H1 (cell line): ENCODE results near the gene SLC25A30. TPM values are rescaled to one million over a fixed set of nuclear protein-coding genes. Genes with fewer than 3 reads are reported as not detected.

Experiments used
- CTCF ChIA-PET: fragments of 300-600 bp; sonication (Branson Sonifier 250); formaldehyde crosslinking; loops from one replicate; lab custom pipeline; 2021; ENCODE audit not compliant: partially characterized antibody; lab: Charles Lee
- POLR2A ChIA-PET: fragments of 300-600 bp; sonication (Branson Sonifier 250); formaldehyde crosslinking; loops from one replicate; lab custom pipeline; 2021; ENCODE audit warnings: inconsistent platforms; ENCODE audit not compliant: partially characterized antibody; lab: Charles Lee
- DNase-seq, 2 experiments: peaks; one replicate each; pipeline versions ENCODE4 v3.0.0 to v3.0.0-alpha.2; 2010 to 2022; ENCODE audit warnings: low spot score in 2 of 2, low read depth in 1 of 2, mixed read lengths in 1 of 2
- FAIRE-seq: peaks from 2 replicates; lab custom pipeline; 2011; peaks lifted over from hg19 to GRCh38; lab: Jason Lieb, UNC
- H2AFZ ChIP-seq: 2 replicates; pipeline ENCODE4 v1.8.1; 2012; ENCODE audit warnings: low read length, inconsistent platforms
- H2AK5ac ChIP-seq: 2 replicates; pipeline ENCODE4 v1.6.1; 2013; ENCODE audit warnings: low read depth, low read length
- H2BK120ac ChIP-seq: replicated peaks from 2 replicates; pipeline ENCODE3; 2013; ENCODE audit warnings: low read depth, low read length, inconsistent platforms
- H2BK12ac ChIP-seq: 2 replicates; pipeline ENCODE4 v1.6.1; 2013; ENCODE audit warnings: low read depth, low read length
- H2BK15ac ChIP-seq: 2 replicates; pipeline ENCODE4 v1.6.1; 2013; ENCODE audit warnings: low read length
- H2BK20ac ChIP-seq: 2 replicates; pipeline ENCODE4 v1.6.1; 2013; ENCODE audit warnings: low read length
- H2BK5ac ChIP-seq: 2 replicates; pipeline ENCODE4 v1.6.1; 2013; ENCODE audit warnings: low read depth, low read length
- H3K14ac ChIP-seq: 2 replicates; pipeline ENCODE4 v1.6.1; 2013; ENCODE audit warnings: inconsistent platforms; ENCODE audit not compliant: insufficient read length
- H3K18ac ChIP-seq: 2 replicates; pipeline ENCODE4 v1.6.1; 2013; ENCODE audit warnings: low read length; ENCODE audit errors: extremely low read depth
- H3K23ac ChIP-seq: 2 replicates; pipeline ENCODE4 v1.6.1; 2013; ENCODE audit warnings: inconsistent platforms; ENCODE audit not compliant: insufficient read length
- H3K23me2 ChIP-seq: 2 replicates; pipeline ENCODE4 v1.6.1; 2013; ENCODE audit warnings: low read depth, low read length
- H3K27ac ChIP-seq: 2 replicates; pipeline ENCODE4 v1.6.1; 2011; ENCODE audit warnings: low read depth, low read length, inconsistent platforms
- H3K27me3 ChIP-seq, 4 experiments: replicated peaks in 1 of 4; 1 replicate in 1 of 4; 2 replicates in 3 of 4; pipeline versions ENCODE4 v1.6.1 to v1.8.1; 2011 to 2013; ENCODE audit warnings: low read length in 3 of 4, mild to moderate bottlenecking in 3 of 4, inconsistent platforms in 2 of 4, mixed read lengths in 2 of 4, moderate library complexity in 1 of 4; ENCODE audit not compliant: control insufficient read depth in 3 of 4, insufficient read depth in 3 of 4; ENCODE audit errors: extremely low read depth in 1 of 4
- H3K36me3 ChIP-seq, 4 experiments: 2 replicates each; pipeline versions ENCODE4 v1.6.1 to v1.8.1; 2011 to 2013; ENCODE audit warnings: mild to moderate bottlenecking in 4 of 4, low read length in 3 of 4, moderate library complexity in 2 of 4, control low read depth in 1 of 4, inconsistent platforms in 1 of 4; ENCODE audit not compliant: insufficient read depth in 4 of 4, control insufficient read depth in 2 of 4
- H3K4ac ChIP-seq: replicated peaks from 2 replicates; pipeline ENCODE3; 2013; ENCODE audit warnings: low read length, low read depth, mixed read lengths, inconsistent platforms; ENCODE audit not compliant: insufficient read length
- H3K4me1 ChIP-seq, 4 experiments: replicated peaks in 1 of 4; 1 replicate in 1 of 4; 2 replicates in 3 of 4; pipeline versions ENCODE4 v1.6.1 to v1.8.1; 2011 to 2013; ENCODE audit warnings: low read length in 3 of 4, inconsistent platforms in 2 of 4, mixed read lengths in 1 of 4; ENCODE audit not compliant: insufficient read depth in 4 of 4, control insufficient read depth in 3 of 4
- H3K4me2 ChIP-seq, 2 experiments: 2 replicates each; pipeline versions ENCODE4 v1.6.1 to v1.8.1; 2011 to 2013; ENCODE audit warnings: low read depth in 2 of 2, low read length in 2 of 2, control low read depth in 1 of 2, inconsistent platforms in 1 of 2, mild to moderate bottlenecking in 1 of 2; ENCODE audit not compliant: insufficient read depth in 1 of 2
- H3K4me3 ChIP-seq, 4 experiments: fragments of 200-600, 300-600 bp in 1 of 4; sonication (generic), shearing (Covaris generic), sonication (Bioruptor Twin) in 1 of 4; 2 replicates each; pipeline versions ENCODE4 v1.5.1 to v1.8.1; 2011 to 2016; ENCODE audit warnings: low read length in 4 of 4, low read depth in 3 of 4, control low read depth in 2 of 4, inconsistent platforms in 2 of 4, mild to moderate bottlenecking in 2 of 4, mixed read lengths in 1 of 4, moderate library complexity in 1 of 4; ENCODE audit not compliant: insufficient read depth in 2 of 4; ENCODE audit errors: extremely low read depth in 1 of 4
- H3K56ac ChIP-seq: replicated peaks from 2 replicates; pipeline ENCODE3; 2013; ENCODE audit warnings: low read depth, mild to moderate bottlenecking, mixed read lengths, low read length, inconsistent platforms; ENCODE audit not compliant: insufficient read length
- H3K79me1 ChIP-seq: 2 replicates; pipeline ENCODE4 v1.6.1; 2013; ENCODE audit warnings: low read depth, low read length, control low read depth
- H3K79me2 ChIP-seq, 2 experiments: 2 replicates each; pipeline versions ENCODE4 v1.6.1 to v1.8.1; 2012 to 2013; ENCODE audit warnings: low read length in 2 of 2, mild to moderate bottlenecking in 2 of 2, inconsistent platforms in 1 of 2; ENCODE audit not compliant: insufficient read depth in 2 of 2, control insufficient read depth in 1 of 2
- H3K9ac ChIP-seq, 4 experiments: replicated peaks in 1 of 4; 1 replicate in 1 of 4; 2 replicates in 3 of 4; pipeline versions ENCODE4 v1.6.1 to v1.8.1; 2011 to 2013; ENCODE audit warnings: low read depth in 3 of 4, low read length in 3 of 4, control low read depth in 2 of 4, mild to moderate bottlenecking in 2 of 4, moderate library complexity in 2 of 4, inconsistent platforms in 1 of 4; ENCODE audit errors: extremely low read depth in 1 of 4
- H3K9me3 ChIP-seq, 2 experiments: 2 replicates each; pipeline versions ENCODE4 v1.6.1 to v1.8.1; 2012 to 2013; ENCODE audit warnings: mild to moderate bottlenecking in 2 of 2, moderate library complexity in 2 of 2, control low read depth in 1 of 2, inconsistent platforms in 1 of 2, low read depth in 1 of 2, low read length in 1 of 2, mixed read lengths in 1 of 2; ENCODE audit not compliant: insufficient read depth in 2 of 2
- H4K20me1 ChIP-seq, 2 experiments: replicated peaks in 1 of 2; 2 replicates each; pipeline versions ENCODE3 to v1.8.1; 2011 to 2013; ENCODE audit warnings: inconsistent platforms in 2 of 2, low read length in 2 of 2, mild to moderate bottlenecking in 1 of 2; ENCODE audit not compliant: insufficient read depth in 2 of 2, control insufficient read depth in 1 of 2
- H4K5ac ChIP-seq: 2 replicates; pipeline ENCODE4 v1.6.1; 2013; ENCODE audit warnings: low read length, low read depth, mixed read lengths, inconsistent platforms; ENCODE audit not compliant: insufficient read length
- H4K8ac ChIP-seq: 2 replicates; pipeline ENCODE4 v1.8.0; 2013; ENCODE audit warnings: mild to moderate bottlenecking, moderate library complexity, low read length, inconsistent platforms; ENCODE audit not compliant: insufficient read depth; ENCODE audit errors: extremely low read depth
- H4K91ac ChIP-seq: replicated peaks from 2 replicates; pipeline ENCODE3; 2013; ENCODE audit warnings: low read length, mixed read lengths, inconsistent platforms; ENCODE audit not compliant: insufficient read length
- CBX5 ChIP-seq: fragments of 300-800, 300-1000 bp; sonication (generic); IDR thresholded peaks from 2 replicates; pipeline ENCODE4 v1.7.1; 2016; ENCODE audit warnings: antibody characterized with exemption, low read length, low read depth
- FOSL1 ChIP-seq: IDR thresholded peaks from 2 replicates; pipeline ENCODE4 v1.6.1; 2011; ENCODE audit warnings: mild to moderate bottlenecking, low read depth, low read length, moderate library complexity; ENCODE audit not compliant: insufficient read depth
- HDAC2 ChIP-seq, 2 experiments: fragments of 300-600 bp in 1 of 2; sonication (generic) in 1 of 2; IDR thresholded peaks; 2 replicates each; pipeline ENCODE4 v1.6.1; 2011 to 2012; ENCODE audit warnings: low read depth in 2 of 2, low read length in 2 of 2, mild to moderate bottlenecking in 2 of 2, moderate library complexity in 2 of 2, borderline replicate concordance in 1 of 2, inconsistent platforms in 1 of 2
- TEAD4 ChIP-seq: IDR thresholded peaks from 2 replicates; pipeline ENCODE4 v1.6.1; 2012; ENCODE audit warnings: low read depth, low read length, inconsistent platforms, mixed read lengths
- WGBS, 2 experiments: shearing (Covaris generic) in 1 of 2; methylation state at CpG; one replicate each; pipeline versions ENCODE4 v1.1.6 to v1.1.7; 2013 to 2015; ENCODE audit warnings: low lambda C conversion rate in 2 of 2, mixed read lengths in 2 of 2, inconsistent platforms in 1 of 2, low coverage in 1 of 2, missing lambda C conversion rate in 1 of 2; ENCODE audit not compliant: insufficient replicate concordance in 2 of 2, insufficient coverage in 1 of 2, insufficient read length in 1 of 2; ENCODE audit errors: extremely low coverage in 1 of 2, missing lambda C conversion rate in 1 of 2; 5-methylcytosine and 5-hydroxymethylcytosine counted together
- polyA plus RNA-seq, 7 experiments: library from polyadenylated mRNA; depleted of rRNA in 3 of 7; stranded (reverse) in 5 of 7; unstranded in 2 of 7; fragments of >200 nt in 5 of 7; fragments of 200-250 nt in 2 of 7; gene quantifications; 1 replicate in 5 of 7; 2 replicates in 1 of 7; 4 replicates in 1 of 7; pipeline versions ENCODE4 v1.2.1 to v1.2.3, GENCODE V29; 2011 to 2013; ENCODE audit warnings: missing spikeins in 2 of 7, mixed read lengths in 2 of 7
- total RNA-seq: library from RNA; stranded (reverse); fragmentation: NEBNext Ultra II Directional; extraction: Animal tissue kit (Norgen Biotek cat#: 25700); gene quantifications from 2 replicates; pipeline ENCODE4 v1.2.1, GENCODE V29; 2021

Gene SLC25A30
- total and polyA plus RNA-seq, 2 of the 8 experiments (the other 6 are each of a cell fraction or from before 2014, with no cell fraction given) = 2.1 to 8.7 TPM

- H4K5ac ChIP-seq = no peak overlapping the region
- no peak overlapping the region for H2BK12ac ChIP-seq
These were observed 25.4 kb downstream of the SLC25A30 start for GRCh38 chr13:45392811-45393210.

More at GRCh38 chr13:45392811-45393210, 25.4 kb downstream of the SLC25A30 start:
- H3K36me3 ChIP-seq = peaks cover 0 to 6% (median 3%) of the 10 kb centered on the region in 4 experiments; a peak in 4 of 8 replicates
- no peak overlapping the region for H3K9ac ChIP-seq
- no peak overlapping the region for H4K91ac ChIP-seq
- no peaks in the 10 kb centered on the region for H3K9me3 ChIP-seq
- H3K27ac ChIP-seq = no peak overlapping the region
- no peaks in the 10 kb centered on the region for H3K23me2 ChIP-seq
- H3K4me1 ChIP-seq = no peaks in the 10 kb centered on the region
- H4K8ac ChIP-seq = no peak overlapping the region
- no peaks in the 10 kb centered on the region for H3K79me2 ChIP-seq
- H3K14ac ChIP-seq = no peak overlapping the region
- no peak overlapping the region for H3K4me3 ChIP-seq
- H2AFZ ChIP-seq = no peak overlapping the region
- H2BK20ac ChIP-seq = no peak overlapping the region
- 76% methylated on average over 5 of the region's 5 CpGs; no CpG with 5 or more reads in 1 of the 2 experiments for WGBS, 2 experiments
- DNase-seq (no peak), FAIRE-seq (no peak)
- TF ChIP-seq HDAC2 (IDR thresholded peaks at IDR 0.05; ENCODE audit: borderline replicate concordance in 1 of 2, low read depth in 2 of 2, low read length in 2 of 2) (no peak), CBX5 (no peak), FOSL1 (no peak), TEAD4 (no peak)
- no peak overlapping the region for H3K18ac ChIP-seq
- H2AK5ac ChIP-seq = no peak overlapping the region
- no peak overlapping the region for H2BK5ac ChIP-seq
- H3K56ac ChIP-seq = no peak overlapping the region
- H3K4ac ChIP-seq = no peak overlapping the region
- H4K20me1 ChIP-seq = no peaks in the 10 kb centered on the region
- H3K27me3 ChIP-seq = no peaks in the 10 kb centered on the region
- ChIA-PET POLR2A (interaction anchor here (2.4 kb wide), 1 partner anchor 53 kb away, joined by 11 read pairs; no protein-coding TSS in a partner anchor), CTCF (interaction anchor here (1.0 to 7.7 kb wide), 10 partner anchors 10 to 346 kb away, joined by 3 to 164 read pairs (median 4); partner anchors contain the start of gene COG3)
- H2BK120ac ChIP-seq = no peak overlapping the region
- H3K79me1 ChIP-seq = no peaks in the 10 kb centered on the region
- H3K23ac ChIP-seq = no peak overlapping the region
- H2BK15ac ChIP-seq = no peak overlapping the region
- H3K4me2 ChIP-seq = no peak overlapping the region
